MM.1S (cell line): ENCODE data around the gene ADCY4.

Source experiments
- CTCF ChIP-seq: fragments of 300-600 bp; sonication (generic); IDR thresholded peaks from 2 replicates; pipeline ENCODE4 v1.5.1; 2016; ENCODE audit warnings: antibody characterized with exemption, low read length, mixed read lengths
- EZH2 ChIP-seq: fragments of 300-600 bp; sonication (generic); optimal IDR thresholded peaks from 2 replicates; pipeline ENCODE3; 2017; ENCODE audit warnings: low read depth, mild to moderate bottlenecking, antibody characterized with exemption, low read length, mixed read lengths
- EZH2phosphoT487 ChIP-seq: fragments of 300-600 bp; sonication (generic); IDR thresholded peaks from 2 replicates; pipeline ENCODE4 v1.6.1; 2018; ENCODE audit warnings: antibody characterized with exemption, low read length

GRCh38 chr14:24377126-24377525 is 42.3 kb upstream of the ADCY4 start:
- TF ChIP-seq CTCF (no peak), EZH2phosphoT487 (no peak), EZH2 (no peak)
